ENCODE data around the gene TUSC1.

DNA sequence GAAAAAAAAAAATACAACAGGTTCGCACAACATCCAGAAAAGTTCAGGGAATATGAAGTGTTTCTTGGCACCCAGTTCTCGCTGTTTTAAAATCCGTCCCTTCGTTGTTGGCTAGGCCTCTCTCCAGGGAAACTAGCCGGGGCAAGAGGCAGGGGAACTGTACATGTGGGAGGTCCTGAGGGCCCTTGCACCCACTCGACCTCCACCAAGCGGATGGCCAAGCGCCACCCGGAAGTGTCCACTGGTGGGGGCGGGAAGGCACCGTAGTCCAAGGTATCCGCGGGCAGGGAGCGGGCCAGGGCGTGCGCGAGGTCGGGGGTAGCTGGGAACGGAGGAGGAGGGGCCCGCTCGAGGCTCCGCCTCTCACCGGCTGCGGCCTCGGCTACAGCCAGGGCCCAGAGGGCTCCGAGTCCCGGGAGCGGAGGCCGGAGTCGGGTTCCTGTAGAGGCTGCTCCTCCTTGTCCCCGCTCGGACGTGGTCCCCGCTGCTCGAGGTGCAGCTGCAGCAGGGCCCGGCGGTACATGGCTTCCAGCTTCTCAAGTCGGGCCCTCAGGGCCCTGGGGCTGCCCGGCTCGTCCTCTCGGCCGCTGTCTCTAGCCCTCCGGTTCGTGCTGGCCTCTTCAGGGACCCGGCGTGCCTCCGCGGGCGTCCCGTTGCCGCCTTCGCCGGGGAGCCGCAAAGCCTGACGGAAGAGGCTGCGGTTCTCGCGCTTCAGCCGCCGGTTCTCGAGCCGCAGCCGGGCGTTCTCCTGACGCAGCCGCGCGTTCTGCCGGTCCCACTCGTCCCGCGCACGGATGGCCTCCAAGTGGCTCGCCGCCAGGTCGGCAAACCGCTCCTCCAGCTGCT lies 720 bp downstream of the TUSC1 start:
- TF ChIP-seq EZH2phosphoT487 (IDR thresholded peaks at IDR 0.05; ENCODE audit: insufficient read depth, low read depth) (no peak), EZH2 (IDR thresholded peaks at IDR 0.05; ENCODE audit: insufficient read depth, poor library complexity, severe bottlenecking) (no peak)
